NCI-H1930 (cell line): ENCODE measurements around the gene DUOX1.

Experiments used
- DNase-seq, 2 experiments: peaks; one replicate each; lab custom pipeline; 2025; lab: John Stamatoyannopoulos, UW

DUOX1 gene

DNA sequence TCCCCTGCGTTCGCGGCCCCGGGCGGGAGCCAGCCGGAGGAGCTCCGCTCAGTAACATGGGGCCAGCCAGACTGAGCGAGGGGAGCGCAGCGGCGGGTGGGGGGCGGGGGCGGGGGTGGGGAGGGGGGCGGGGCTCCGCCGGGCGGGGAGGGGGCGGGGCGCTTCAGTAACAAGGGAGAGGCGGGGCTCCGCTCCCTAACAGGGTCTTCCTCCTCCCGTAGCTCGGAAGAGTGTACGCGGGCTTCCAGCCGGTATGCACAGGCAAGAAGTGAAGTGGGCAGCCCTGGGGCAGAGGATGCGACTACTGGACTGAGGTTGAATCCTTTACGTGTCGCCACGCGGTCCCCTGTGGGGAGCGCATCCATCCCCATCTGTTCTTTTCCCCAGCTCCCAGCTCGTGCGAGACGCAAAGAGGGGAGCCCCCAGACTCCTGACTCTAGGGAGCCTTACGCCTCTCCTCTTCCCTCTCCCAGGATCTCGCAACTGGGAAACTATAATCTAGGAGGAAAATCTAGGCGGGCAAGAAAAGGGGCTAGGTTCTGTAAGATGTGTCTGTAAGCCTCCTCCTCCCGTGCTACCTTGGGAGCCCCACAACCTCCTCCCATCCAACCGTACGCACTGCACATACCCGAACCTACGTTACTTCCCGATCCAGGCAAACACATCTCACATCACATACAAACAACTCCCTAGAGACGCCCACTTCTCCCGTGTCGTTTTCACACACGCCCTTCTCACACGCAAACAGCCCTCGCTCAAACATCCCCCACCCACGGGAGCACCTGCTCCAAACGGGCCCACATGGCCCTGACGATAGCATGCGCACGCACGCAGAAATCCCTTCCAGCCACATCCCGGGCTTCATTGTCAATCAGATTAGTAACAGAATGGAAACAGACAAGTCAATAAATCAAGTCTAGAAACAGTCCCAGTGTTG is 58.4 kb downstream of the DUOX1 start, which contains the start of gene SHF:
SHF (minus strand) TSS at position 73 of the 937 bp plus-strand sequence; CDS start at position 58, 15 bp downstream.
- DNase-seq = peak; percentile 59 to 66

DNA sequence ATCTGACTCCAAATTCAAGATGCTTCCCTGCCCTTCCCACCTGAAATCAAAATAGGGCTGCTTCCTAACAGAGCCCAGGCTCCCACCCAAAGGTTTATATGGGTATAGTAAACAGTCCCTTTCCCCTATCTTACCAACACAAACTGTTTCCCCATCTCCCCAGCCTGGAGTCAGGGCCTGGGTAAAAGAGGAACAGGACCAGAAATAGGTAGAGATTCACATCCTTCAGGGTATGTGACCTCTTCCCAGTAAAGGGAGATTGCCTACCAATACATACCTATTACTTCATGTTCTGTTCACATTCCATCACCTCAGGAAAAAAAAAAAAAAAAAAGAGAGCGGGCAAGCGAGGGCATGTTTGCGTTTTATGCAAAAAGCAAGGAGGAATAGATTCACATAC is 67.7 kb downstream of the DUOX1 start:
- DNase-seq = no peak

DNA sequence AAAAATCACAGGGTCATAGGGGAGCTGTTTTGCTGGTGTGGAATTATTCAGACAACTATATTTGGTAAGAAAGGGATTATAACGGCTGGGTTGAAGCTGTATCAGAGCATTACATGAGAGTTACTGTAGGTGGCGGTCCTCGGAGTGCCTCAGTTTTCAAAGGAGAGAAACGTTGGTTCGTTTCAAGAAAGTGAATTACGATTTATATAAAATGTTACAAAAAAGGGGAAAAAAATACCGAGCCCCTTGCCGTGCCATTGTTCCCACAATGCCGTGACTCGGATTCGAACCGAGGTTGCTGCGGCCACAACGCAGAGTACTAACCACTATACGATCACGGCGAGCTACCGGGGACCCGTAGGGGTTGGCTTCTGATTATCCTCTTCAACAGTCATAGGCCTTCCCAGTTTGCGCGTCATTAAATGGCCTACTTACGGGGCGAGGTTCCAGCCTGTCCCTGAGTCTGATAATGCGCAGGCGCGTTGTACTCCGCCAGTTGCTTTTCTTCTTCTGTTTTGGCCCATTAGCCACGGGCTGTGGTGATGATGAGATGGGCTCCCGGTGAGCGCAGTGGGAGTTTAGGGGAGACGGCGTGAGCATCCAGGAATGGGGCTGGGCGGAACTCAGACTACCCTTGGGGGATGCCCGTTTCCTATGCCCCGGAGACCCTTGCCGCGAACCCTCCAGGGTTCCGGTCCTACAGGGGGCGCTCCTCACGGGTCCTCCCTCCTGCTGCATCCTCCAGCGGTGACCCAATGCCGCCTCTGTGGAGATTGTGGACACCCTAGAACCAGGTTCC is 68.7 kb downstream of the DUOX1 start:
- peak; percentile 91 to 94 for DNase-seq

DNA sequence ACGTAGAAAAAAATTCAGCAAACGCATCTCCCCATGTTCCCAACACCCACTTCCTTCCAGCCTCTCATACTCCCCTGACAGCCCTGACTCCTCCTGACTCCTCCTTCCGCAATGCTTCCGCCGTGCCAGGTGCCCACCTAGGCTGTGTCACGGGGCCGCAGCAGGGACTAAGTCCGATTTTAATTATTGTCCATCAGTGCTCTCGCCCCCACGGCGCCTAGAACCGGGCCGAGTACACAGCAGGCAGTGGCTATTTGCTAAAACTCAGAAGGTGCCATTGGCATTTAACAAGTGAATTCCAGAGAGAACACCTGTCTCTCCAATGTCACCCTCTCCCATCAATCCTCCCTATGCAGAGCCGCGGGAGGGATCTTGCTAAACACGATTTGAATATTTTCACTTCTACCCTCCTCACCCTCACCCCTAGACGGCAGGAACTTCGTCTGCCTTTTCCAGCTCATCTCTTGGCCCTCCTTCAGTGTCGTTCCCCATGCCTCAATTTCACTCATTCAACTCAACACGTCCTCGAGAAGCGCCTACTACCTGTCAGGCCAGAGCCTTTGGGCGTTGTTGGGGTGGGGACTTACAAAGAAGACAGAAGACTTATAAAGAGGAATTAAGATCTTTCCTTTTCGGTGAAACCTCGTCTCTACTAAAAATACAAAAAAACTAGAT is 69.5 kb downstream of the DUOX1 start:
- peak; percentile 23 to 27 for DNase-seq

DNA sequence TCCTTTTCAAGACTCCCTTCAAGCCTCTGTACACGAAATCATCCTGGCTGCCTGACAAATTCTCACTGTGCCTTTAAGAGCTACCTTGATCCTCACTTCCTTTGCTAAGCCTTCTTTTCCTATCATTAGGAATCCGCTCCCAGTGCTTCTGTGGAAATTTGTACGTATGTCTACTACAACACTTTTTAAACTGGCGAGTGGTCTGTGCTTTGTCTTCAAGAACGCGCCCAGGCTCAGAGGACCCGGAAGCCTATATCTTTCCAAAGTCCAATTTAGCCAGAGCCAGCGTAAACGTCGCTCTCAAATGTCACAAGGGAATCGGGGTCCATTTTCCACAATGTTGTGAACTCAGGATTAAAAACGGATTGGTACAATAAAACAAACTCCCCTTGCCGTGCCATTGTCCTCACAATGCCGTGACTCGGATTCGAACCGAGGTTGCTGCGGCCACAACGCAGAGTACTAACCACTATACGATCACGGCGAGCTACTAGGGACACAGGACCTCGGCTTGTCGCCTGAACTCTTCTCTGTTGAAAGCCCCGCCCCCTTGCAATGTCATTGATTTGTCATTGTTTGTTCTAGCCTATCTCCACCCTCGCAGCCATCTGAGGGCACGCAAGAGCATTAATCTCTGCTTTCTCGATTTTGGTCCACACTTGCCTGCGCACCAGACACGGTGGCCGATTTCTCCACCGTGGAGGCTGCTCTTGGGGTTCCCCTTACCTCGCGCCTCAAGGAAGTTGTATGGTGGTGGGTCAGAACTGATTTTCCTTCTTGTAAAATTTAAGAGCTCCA is 70.4 kb downstream of the DUOX1 start:
- peak; percentile 88 to 89 for DNase-seq

DNA sequence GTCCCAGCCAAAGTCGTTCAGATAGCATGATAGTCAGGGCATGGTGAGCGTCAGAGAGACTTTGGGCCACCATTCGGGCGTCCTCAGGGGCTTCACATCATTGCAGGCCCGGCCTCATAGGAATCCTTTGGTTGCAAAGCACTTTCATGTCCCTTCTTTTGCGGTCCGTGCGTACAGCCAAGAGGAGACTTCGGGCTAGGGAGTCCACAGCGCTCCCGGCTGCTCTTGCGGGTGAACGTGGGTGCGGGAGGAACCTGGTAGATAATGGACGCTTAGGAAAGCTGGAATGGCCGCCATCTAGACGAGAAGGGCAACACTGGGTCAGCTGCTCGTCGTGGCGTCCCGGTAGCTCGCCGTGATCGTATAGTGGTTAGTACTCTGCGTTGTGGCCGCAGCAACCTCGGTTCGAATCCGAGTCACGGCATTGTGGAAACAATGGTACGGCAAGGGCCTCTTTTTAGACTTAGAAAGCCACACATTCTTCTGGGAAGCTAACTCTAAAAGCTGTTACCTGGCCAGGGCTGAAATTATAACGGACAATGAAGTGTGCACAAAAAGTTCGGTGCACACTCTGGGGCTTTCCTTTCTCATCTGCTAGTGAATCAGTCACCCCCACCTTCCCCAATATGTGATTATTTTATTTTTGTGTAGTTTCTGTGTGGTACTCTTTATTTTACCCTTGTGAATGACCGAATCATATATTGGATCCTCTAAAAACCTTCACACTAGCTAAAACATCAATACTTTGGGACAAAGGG is 71.2 kb downstream of the DUOX1 start:
- DNase-seq = peak; percentile 59 to 74

DNA sequence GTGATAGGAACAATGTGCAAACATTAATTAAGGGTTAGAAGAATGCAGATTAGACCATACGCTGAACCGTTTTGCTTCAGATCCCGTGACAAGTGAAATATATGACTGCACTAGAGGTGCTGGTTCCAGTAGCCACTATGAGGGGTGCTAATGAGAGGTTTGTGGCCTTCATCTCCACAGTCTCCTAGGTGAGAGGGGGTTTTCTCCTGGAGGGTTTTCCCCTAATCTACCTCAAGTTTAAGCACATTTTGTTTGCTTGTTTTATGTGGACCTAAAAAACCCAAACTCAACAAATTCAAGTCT is 71.7 kb downstream of the DUOX1 start:
- no peak for DNase-seq

DNA sequence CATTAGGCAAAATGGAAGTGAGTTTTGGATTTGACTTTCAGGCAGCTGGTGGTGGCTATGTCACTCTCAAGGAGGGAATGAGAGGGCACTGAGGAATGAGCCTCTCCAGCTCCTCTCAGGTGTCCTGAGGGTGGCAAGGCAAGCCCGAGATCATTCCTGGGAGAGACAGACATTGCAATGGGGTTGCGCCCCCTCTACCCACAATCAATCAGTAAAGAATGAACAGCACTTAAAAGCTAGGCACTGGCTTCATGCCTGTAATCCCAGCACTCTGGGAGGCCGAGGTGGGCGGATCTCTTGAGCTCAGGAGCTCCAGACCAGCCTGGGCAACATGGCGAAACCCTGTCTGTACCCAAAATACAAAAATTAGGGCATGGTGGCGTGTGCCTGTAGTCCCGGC is 72.1 kb downstream of the DUOX1 start:
- no peak for DNase-seq

DNA sequence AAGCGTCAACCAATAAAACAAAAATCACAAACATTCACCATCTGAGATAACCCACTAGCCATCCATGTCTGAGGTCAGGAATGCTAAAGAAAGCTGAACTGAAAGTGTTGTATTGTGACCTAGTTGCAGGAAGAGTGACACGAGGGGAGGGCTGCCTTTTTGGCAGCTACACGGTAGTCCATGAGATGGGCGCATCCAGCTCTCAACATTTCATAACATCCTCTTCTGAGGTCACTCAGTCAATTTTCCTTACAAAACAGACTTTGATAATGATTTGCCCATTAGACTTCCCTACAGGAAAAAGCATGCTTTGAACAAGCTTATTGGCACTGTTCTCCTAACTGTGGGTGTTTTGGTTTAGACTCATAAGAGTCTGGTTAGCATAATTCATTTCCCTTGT is 73.4 kb downstream of the DUOX1 start:
- no peak for DNase-seq

DNA sequence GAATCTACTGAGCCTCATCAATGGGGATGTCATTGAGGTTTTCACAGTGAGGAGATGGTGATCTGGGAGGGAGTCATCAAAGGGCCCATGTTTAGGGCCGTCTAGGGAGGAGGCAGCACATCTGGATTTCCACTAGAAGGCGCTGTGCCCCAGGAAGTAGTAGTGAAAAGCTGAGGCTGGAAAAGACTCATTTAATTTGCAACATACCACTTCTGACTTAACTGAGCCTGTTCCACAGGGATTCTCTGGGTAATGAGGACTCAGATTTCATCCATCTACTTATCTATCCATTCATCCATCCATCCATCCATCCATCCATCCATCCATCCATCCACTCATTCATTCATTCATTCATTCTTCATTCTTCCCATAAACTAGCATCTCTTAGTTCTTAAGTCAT is 75.4 kb downstream of the DUOX1 start:
- peak; percentile 12 to 46 for DNase-seq

DNA sequence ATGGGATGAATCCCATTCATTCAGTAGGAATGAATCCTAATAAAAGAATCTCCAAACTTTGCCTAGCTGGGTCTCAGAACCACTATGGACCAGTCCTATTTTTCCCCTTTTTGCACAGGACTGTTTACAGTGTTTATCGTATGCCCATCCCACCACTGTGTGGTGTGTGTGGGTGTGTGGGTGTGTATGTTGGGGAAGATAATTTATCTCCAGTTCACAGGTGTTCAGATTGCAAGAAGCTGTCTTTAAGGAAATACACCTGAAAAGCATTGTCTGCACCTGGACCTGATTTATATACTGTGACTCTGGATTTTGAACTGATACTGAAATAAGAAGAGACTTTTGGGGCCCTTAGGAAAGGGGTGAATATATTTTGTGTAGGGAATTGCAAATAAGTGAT is 82.7 kb downstream of the DUOX1 start:
- no peak for DNase-seq
